Vagina (tissue), 2 donors: ENCODE measurements around the gene ADAM22.

ENCODE experiments used
- POLR2A ChIP-seq, 2 donors: fragments of 450-650 bp; IDR thresholded peaks; one replicate each; pipeline ENCODE4 v1.6.1; 2017; ENCODE audit warnings: antibody characterized with exemption in 2 of 2, mild to moderate bottlenecking in 2 of 2, moderate library complexity in 2 of 2
- POLR2AphosphoS5 ChIP-seq, 2 donors: sonication (generic); formaldehyde crosslinking; IDR thresholded peaks; one replicate each; pipeline ENCODE4 v1.9.0; 2017; ENCODE audit warnings: antibody characterized with exemption in 2 of 2, mild to moderate bottlenecking in 2 of 2, low read depth in 1 of 2; ENCODE audit not compliant: insufficient read depth in 1 of 2
- TF ChIP-seq, protein P1 (sequence below), 3 experiments: fragments of 450-650 bp in 2 of 3; fragments of 200-600 bp in 1 of 3; sonication (generic) in 1 of 3; IDR thresholded peaks; one replicate each; pipeline ENCODE4 v1.5.1; 2017 to 2019; ENCODE audit warnings: antibody characterized with exemption in 3 of 3, mild to moderate bottlenecking in 2 of 3, moderate library complexity in 2 of 3

DNA sequence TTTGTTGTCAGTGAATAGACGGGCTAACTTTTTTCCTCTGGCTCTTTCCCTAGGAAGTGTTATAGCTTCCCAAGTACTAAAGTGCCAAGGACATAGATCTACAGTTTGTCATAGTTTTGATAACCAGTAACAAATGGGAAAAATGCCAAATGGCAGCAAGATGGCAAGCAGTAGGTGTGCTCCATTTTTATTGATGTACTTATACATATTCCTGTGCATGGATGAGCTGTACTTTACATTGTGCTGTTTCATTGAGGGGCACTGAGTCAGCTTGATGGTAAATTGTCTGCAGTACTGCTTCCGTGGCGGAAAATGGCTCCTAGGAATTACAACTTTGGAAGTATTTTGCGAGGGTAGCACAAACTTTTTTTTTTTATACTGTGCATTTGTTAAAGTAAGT lies 7.1 kb downstream of the ADAM22 start:
- TF ChIP-seq, protein P1, sequence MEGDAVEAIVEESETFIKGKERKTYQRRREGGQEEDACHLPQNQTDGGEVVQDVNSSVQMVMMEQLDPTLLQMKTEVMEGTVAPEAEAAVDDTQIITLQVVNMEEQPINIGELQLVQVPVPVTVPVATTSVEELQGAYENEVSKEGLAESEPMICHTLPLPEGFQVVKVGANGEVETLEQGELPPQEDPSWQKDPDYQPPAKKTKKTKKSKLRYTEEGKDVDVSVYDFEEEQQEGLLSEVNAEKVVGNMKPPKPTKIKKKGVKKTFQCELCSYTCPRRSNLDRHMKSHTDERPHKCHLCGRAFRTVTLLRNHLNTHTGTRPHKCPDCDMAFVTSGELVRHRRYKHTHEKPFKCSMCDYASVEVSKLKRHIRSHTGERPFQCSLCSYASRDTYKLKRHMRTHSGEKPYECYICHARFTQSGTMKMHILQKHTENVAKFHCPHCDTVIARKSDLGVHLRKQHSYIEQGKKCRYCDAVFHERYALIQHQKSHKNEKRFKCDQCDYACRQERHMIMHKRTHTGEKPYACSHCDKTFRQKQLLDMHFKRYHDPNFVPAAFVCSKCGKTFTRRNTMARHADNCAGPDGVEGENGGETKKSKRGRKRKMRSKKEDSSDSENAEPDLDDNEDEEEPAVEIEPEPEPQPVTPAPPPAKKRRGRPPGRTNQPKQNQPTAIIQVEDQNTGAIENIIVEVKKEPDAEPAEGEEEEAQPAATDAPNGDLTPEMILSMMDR (IDR thresholded peaks at IDR 0.05): no peak
- TF ChIP-seq POLR2A (IDR thresholded peaks at IDR 0.05) (no peak), POLR2AphosphoS5 (IDR thresholded peaks at IDR 0.05; ENCODE audit: insufficient read depth in 1 of 2, low read depth in 1 of 2) (no peak)
